GM19193 (cell line): ENCODE data around the gene CLIC5.

Source experiments
- POLR2A ChIP-seq: IDR thresholded peaks from 4 replicates; pipeline ENCODE4 v1.6.1; 2011; ENCODE audit not compliant: insufficient read depth, insufficient read length; ENCODE audit errors: extremely low read depth

CLIC5 gene

GRCh38 chr6:45942953-45943352 is 72.7 kb downstream of the CLIC5 start:
- no peak for TF ChIP-seq POLR2A

GRCh38 chr6:45933855-45934254 is 81.8 kb downstream of the CLIC5 start:
- TF ChIP-seq POLR2A = no peak

- no peak for TF ChIP-seq POLR2A
Observed at GRCh38 chr6:45931232-45931631, 84.4 kb downstream of the CLIC5 start.

- TF ChIP-seq POLR2A = no peak
Observed at GRCh38 chr6:45930420-45931040, 85.1 kb downstream of the CLIC5 start.

- no peak for TF ChIP-seq POLR2A
Observed at GRCh38 chr6:45929421-45930361, 86.0 kb downstream of the CLIC5 start.

GRCh38 chr6:45928721-45929305 is 86.8 kb downstream of the CLIC5 start:
- TF ChIP-seq POLR2A = no peak

- TF ChIP-seq POLR2A = no peak
Observed at GRCh38 chr6:45927421-45928320, 88.0 kb downstream of the CLIC5 start.

- TF ChIP-seq POLR2A = no peak
Observed at GRCh38 chr6:45924763-45925342, 90.8 kb downstream of the CLIC5 start.

GRCh38 chr6:45923831-45924391 is 91.7 kb downstream of the CLIC5 start:
- no peak for TF ChIP-seq POLR2A

GRCh38 chr6:45922728-45923351 is 92.8 kb downstream of the CLIC5 start:
- TF ChIP-seq POLR2A = no peak

GRCh38 chr6:45921691-45922281 is 93.9 kb downstream of the CLIC5 start:
- TF ChIP-seq POLR2A = no peak

- no peak for TF ChIP-seq POLR2A
Observed at GRCh38 chr6:45920819-45921511, 94.7 kb downstream of the CLIC5 start.

GRCh38 chr6:45917439-45917838 is 98.2 kb downstream of the CLIC5 start:
- TF ChIP-seq POLR2A = no peak
